NCI-H146 (cell line): ENCODE data around the gene CCDC167.

ENCODE experiments used
- DNase-seq: peaks from one replicate; lab custom pipeline; 2025; lab: John Stamatoyannopoulos, UW

Gene CCDC167

DNA sequence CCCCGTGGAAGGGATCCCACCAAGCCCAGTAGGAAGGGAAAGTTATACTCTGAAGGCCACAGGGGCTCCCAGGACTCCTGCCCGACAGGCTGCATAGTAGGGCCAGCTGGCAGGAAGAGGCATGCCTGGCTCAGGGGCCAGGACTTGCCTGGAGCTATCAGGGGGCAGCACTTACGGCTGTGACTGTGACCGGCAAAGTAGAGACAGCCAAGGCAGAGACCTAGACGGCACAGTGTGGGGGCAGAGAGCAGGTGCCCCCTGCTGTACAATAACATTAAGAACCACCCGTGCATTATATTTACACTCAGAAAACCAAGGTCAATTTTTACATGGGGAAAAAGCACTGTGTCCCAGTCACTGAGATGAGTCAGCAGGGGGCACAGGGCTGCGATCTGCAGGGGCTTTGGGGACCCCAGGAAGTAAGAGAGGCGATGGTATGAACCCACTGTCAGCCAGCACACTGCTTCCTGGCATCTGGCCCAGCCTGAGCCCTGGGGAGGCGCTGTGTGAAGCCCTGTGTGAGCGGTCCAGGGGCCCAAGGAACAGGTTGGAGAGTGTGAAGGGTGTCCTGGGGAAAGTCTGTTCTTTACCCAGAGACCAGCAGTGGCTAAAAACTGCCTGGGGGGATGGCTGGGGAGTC, 9.9 kb downstream of the CCDC167 start:
- DNase-seq = peak; percentile 26

GRCh38 chr6:37488476-37488875, 11.2 kb downstream of the CCDC167 start:
- no peak for DNase-seq

- DNase-seq = no peak
These were observed 11.9 kb downstream of the CCDC167 start for GRCh38 chr6:37487591-37488380.

DNA sequence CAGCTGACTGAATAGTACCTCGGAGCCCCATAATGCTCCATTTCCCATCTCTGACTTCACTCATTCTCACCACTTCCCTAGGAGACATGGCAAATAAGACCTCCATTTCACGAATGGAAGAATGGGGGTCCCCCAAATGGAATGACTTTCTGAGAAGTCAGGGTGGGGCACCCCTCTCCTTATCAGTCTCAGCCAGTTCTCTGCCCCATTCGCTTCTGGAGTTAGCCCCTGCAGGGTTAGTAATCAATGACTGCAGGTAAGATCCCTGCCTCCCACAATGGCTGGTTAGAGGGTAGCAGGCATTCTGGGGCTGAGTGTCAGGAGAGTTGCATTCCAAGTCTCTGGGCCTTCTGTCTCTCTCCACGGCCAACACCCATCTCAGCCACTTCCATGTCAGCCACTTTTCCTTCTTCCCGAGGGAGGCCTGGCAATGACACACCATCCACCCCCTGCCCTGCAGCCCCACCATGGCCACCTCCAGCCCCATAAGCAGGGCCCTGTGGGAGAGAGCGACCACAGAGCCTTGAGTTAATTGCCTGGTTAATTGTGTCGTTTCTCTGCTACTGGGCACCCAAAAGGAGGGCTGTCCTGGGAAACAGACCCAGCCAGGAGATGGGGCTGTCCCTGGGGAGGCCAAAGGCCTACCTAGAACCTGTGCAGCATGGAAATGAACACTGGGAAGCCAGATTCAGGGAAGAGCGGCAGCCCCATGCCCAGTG, 13.4 kb downstream of the CCDC167 start:
- DNase-seq = no peak

DNA sequence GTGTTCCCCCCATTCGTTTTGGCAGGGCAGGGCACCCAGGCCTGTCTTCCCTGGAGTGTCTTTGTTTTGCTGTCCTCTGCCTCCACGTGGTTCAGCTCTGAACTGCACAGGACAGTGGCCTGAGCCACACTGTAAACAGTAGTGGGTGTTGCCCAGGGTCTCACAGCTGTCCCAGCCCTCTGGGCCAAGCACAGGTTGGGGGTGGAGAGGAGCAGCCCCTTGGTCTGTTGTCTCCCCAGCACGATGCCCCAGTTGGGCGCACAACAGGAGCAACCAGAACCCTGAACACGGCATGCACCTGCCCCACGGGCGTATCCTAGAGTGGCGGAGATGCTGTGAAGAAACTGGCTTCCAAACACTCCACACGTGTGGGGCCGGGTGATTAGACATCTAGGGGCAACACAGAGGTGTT, 14.4 kb downstream of the CCDC167 start:
- DNase-seq = no peak

- no peak for DNase-seq
These were observed 14.9 kb downstream of the CCDC167 start for GRCh38 chr6:37484786-37485170.

GRCh38 chr6:37483917-37484785, 15.5 kb downstream of the CCDC167 start:
- DNase-seq = peak; percentile 49

DNA sequence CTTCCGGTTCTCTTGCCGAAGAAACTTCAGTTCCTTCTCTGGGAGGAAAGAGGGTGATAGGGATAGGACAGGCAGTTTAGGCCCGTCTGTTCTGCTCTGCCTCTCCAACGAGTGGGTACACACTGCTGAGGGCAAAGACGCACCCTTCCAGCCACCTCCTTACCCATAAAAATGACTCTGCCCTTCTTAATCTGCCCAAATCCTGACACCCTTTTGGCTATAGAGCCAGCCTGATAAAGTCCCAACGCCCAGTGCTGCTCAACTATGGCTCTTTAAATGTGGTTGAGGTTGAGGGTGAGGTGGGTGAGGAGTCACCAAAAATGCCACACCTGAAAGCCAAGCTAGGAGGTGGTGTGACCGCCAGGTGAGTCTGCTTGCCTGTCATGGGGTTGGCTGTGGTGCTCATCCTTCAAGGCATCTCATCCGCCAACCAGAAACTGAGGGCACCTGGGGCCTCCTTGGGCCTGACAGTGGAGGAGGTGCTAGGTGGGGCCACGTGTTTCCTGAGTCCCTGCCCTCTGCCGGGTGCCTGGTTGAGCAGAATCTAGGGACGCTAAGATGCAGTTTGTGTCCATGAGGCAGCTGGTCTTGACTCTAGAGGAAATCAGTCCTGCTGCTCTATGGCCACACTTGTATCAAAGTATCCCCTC, 16.3 kb downstream of the CCDC167 start:
- DNase-seq = no peak

DNA sequence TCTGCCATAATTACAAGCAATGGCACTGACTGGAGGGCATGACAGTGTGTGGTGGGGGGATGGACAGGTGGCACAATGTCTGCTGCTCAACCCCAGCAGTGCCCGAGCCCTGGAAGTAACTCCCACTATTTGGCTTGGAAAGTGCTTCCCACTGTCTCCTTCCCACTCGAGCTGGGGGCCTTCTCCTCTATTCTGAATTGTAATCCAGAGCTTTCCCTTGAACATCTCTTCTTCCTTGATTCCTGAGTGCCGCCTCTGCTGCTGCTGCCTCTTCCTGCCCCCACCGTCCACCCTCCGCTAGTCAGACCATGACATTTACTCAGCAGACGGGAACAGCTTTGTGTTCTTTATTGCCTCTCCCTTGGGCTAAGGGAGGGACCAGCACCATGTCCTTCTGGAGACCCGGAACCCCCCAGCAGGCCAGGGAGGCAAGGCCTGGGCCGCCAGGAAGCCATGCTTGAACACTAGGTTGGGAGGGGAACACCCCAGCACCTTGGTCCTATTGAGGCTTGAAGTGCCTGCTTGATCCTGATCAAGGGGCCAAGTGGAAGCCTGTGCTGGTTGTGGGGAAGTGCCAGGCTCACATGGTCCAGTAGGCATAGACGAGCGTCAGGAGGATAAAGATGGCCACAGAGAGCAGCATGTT, 17.0 kb downstream of the CCDC167 start:
- DNase-seq = no peak

DNA sequence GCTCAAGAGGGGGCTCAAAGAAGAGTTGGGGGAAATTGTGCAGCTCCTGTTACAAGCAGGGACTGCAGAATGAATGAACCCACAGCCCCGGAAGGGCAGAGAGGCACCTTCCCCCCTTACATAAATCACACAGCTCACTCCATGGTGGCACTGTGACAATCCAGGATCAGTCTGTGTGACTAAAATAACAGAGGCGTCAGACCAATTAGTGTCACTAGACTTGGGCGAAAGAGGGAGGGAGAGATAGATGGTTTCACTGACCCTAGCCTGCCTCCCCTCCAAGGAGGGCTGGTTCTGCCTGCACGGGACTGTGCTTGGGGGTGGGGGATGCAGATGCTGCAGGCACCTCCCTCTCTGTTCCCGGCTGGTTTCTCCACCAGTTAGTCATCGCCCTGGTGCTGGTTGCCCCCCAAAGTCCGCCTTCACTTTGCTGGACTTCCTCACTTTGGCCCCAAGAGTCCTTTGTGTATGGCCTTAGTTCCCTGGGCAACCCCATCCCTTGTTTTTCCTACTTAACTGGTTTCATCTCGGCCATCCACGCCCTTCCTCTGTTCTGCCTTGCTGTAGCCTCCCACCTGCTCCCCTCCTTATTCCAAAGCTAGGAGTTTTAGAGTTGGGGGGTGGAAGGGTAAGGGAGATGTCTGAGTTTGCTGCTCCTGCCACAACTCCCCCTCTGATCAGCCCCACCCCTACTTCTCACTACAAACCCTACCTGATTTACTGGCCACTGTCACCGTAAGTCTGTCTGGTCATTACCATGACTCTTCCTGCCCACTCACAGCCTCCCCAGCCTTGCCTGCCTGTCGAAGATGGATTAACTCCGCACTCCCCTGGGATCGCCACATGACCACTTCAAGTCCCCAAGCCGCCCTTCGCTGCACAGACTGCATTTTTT, 17.7 kb downstream of the CCDC167 start:
- no peak for DNase-seq

GRCh38 chr6:37480951-37481534, 18.6 kb downstream of the CCDC167 start:
- DNase-seq = no peak

DNA sequence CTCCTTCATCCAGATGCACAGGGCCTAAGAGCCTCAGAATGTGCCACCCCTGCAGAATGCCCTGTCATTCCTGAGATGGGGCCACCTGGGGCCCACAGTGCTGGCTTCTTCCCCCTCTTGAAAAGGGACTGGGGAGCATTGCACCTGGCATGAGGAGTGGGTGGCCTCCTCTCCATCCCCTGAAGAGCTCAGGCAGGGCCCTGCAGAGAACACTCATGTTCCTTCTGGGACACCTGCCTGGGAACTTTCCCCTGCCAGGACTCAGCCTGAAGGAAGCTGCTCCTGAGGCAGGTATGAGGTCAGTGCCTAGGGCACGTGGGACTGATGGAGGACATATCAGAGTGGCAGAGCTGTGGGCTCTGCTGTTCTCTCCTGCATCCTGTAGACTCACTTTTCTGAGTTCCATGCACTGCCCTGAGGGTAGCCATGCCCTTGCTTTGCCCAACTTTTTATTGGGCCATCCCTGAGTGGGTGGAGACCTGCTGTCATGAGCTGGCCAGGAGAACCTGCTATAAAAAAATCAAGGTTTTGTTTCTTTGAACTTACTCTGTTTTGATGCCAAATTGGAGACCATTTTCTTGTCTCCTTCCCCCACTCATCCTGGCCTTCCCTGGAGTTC, 19.5 kb downstream of the CCDC167 start:
- DNase-seq = no peak

DNA sequence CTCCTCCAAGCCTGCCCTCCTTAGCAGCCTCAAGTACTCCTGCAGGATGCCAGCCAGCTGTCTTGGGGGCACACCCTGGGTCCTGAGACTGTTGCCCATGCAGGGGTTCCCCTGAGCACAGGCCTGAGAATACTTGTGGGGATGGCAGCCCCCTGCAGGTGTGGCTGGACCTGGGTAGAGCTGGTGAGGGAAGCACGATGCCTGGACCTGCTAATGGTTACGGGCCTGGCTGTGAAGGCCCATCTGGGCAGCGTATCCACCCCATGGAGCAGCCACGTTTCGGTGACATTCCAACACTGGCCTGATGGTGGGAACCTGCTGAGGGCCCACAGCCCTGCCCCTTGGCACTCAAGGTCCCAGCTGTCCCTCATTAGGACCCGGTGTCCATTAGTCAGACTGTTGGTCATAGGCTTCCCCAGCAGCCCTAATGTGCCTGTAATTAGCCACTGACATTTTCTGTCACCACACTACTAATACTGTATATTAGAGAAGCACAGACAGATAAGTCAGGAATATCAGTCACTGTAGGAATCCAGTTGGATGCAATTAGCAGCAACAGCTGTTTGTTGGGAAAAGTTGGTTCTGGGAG, 20.3 kb downstream of the CCDC167 start:
- no peak for DNase-seq

DNA sequence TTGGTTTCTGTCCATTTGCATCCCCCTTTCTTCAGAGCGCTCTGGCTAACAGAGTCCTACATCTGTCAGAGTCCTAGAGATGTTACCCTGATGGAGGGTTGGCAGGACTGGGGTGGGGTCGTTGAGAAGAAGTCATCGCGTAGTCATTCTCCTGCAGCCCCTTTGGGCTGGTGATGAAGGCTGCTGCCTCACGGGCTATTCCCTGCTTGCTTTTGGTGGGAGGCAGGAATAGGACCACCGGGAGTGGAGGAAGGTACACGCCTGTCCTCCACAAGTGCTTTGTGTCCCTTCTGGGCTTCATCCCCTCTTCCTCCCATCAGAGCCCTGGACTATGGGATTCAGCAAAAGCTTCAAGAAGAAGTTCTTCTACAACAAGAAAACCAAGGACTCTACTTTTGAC, 20.9 kb downstream of the CCDC167 start:
- DNase-seq = no peak

DNA sequence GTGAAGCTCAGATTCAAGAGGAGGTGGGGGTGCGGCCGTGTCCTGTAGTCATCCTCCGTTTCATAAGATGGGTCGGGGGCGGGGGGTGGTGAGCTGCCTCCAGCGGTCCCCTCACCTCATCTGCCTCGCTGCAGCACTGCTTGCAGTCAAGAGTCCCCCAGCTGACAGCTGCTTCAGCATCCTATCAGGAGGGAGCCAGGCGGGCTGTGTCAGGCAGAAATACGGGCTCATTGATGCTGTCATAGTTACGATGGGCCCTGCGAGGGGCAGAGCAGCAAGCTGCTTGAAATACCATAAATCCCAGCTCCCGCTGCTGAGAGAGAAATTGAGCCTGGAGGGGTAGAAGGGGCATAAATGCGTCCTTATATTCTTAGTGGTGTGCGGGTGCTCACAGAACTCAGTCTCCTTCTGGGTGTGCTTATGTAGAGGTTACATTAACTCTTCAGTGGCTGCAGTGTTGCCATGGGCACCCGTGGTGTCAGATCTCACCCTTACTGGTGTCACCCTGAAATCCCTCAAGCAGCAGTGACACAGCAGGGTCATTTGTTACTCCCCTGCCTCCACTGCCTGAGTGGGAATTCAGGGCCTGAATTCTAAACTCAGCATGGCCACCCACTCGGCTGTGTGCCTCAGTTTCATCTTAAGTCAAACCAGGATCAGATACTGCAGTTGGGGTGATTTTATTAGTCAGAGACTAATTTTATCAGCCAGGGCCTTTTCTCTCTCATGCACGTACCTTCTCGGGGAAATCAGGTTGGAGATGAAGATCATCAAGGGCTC, 21.8 kb downstream of the CCDC167 start:
- no peak for DNase-seq

DNA sequence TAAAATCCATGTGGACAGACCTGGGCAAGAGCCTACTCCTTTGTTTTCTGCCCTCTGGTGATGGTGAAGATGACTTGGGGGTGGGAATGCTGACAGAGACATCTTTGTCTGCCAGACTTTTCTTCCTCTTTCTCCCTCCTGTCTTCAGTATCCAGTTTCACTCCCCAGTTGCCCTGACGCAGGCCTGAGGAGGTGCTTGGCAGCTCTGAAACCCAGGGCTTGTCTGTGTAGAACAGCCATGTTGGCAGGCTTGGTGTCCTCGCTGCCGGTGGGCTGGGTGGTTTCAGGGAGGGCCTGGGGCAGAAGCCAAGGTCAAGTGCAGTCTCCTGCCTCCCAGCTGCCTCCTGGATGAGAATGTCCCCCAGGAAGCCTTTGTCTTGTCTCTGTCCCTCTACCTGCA, 22.5 kb downstream of the CCDC167 start:
- DNase-seq = no peak

DNA sequence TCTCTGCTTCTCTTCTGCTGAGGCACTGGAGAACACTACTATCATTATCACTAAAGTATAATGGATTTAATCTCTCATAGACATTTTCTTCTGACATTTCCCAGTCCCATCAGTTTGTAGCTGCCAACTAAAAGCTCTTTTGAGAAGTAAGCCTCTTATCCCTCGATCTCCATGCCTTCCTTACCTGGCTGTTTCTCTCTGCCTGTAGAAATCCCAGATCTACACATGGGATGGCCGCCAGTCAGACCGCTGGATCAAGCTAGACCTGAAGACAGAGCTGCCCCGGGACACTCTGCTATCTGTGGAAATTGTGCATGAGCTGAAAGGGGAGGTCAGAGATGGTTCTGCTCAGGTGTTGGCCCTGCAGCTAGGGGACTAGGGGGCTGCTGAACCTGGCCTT, 25.4 kb downstream of the CCDC167 start:
- DNase-seq = no peak
